ENCODE measurements around the gene CEP78. TPM values are rescaled to one million over a fixed set of nuclear protein-coding genes. Genes with fewer than 3 reads are reported as not detected.

Gene CEP78
- total RNA-seq, 2 donors from 2014 or later = 52.8 to 71.6 TPM

DNA sequence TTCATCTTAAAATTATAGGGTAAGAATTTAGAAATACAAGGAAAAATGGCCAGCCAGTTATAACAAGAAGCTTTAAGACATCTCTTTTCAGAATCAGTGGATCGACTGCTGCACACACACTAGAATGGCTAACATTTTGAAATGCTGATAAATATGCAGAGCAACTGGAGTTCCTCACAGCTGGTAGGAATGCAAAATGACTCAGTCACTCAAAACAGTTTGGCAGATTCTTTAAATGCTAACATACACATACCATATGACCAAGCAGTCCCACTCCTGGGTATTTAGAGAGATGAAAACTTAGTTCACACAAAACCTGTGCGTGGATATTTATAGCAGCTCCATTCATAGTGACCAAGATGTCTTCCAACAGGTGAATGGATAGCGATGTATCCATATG, 37.9 kb downstream of the CEP78 start:
- Histone ChIP-seq H3K4me1 (ENCODE audit: control insufficient read depth, insufficient read depth, low read length) (no peaks in the 10 kb centered on the region), H3K27ac (ENCODE audit: low read depth, low read length) (no peak overlapping the region), H3K4me3 (ENCODE audit: low read length) (no peak overlapping the region), H3K9ac (ENCODE audit: extremely low read depth, low read length, poor library complexity, severe bottlenecking) (no peak overlapping the region), H3K9me3 (ENCODE audit: control insufficient read depth, low read length) (no peaks in the 10 kb centered on the region), H3K36me3 (ENCODE audit: control insufficient read depth, insufficient read depth, low read length) (peaks cover 48% of the 10 kb centered on the region), H3K27me3 (ENCODE audit: control insufficient read depth, insufficient read depth, low read length, poor library complexity, severe bottlenecking) (peaks cover 28% of the 10 kb centered on the region)
- Mint-ChIP-seq H3K9me3 (no peaks in the 10 kb centered on the region), H3K27ac (no peak overlapping the region), H3K27me3 (ENCODE audit: insufficient read depth) (no peaks in the 10 kb centered on the region), H3K4me3 (no peak overlapping the region), H3K36me3 (ENCODE audit: low read depth) (peaks cover 26% of the 10 kb centered on the region), H3K4me1 (peaks cover 3% of the 10 kb centered on the region)
- DNase-seq = no peak
- TF ChIP-seq, protein P1, sequence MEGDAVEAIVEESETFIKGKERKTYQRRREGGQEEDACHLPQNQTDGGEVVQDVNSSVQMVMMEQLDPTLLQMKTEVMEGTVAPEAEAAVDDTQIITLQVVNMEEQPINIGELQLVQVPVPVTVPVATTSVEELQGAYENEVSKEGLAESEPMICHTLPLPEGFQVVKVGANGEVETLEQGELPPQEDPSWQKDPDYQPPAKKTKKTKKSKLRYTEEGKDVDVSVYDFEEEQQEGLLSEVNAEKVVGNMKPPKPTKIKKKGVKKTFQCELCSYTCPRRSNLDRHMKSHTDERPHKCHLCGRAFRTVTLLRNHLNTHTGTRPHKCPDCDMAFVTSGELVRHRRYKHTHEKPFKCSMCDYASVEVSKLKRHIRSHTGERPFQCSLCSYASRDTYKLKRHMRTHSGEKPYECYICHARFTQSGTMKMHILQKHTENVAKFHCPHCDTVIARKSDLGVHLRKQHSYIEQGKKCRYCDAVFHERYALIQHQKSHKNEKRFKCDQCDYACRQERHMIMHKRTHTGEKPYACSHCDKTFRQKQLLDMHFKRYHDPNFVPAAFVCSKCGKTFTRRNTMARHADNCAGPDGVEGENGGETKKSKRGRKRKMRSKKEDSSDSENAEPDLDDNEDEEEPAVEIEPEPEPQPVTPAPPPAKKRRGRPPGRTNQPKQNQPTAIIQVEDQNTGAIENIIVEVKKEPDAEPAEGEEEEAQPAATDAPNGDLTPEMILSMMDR (conservative IDR thresholded peaks at IDR 0.05) = no peak
- 92 to 95% methylated on average over 3 of the region's 3 CpGs for WGBS, 2 experiments (ENCODE audit: insufficient coverage in 1 of 2, insufficient read length in 1 of 2)

DNA sequence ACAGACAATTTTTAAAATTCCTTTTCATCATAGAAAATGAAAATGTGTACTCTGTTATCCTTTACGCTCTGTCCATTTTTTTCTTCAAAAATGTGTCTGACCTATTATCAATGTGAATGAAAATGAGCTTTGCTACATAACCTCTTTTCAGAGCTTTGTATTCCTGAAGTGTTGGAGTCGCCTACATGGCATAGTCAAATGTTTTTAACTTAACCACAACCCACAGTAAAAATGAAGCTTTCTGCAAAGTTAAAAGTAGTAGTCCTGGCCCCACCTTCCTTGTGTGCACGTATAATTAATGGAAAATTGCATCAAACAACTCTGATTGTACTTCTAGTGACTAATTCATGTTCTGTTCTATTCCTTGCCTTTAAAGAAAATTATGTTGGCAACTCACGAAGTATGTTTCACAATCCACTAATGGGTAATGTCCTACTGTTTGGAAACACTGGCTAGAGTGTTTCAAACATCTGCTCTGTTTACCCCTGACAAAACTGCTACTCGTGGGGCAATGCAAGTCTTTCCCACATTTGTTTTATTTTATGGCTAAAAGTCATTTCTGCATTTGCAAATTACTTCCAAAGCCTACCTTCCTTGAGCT, 42.4 kb downstream of the CEP78 start:
- peaks cover 66% of the 10 kb centered on the region for H3K27me3 ChIP-seq (ENCODE audit: control insufficient read depth, insufficient read depth, low read length, poor library complexity, severe bottlenecking)
- H3K36me3 Mint-ChIP-seq (ENCODE audit: low read depth) = peaks cover 3% of the 10 kb centered on the region
- H3K36me3 ChIP-seq (ENCODE audit: control insufficient read depth, insufficient read depth, low read length) = peaks cover 6% of the 10 kb centered on the region
- no peak overlapping the region for H3K9ac ChIP-seq (ENCODE audit: extremely low read depth, low read length, poor library complexity, severe bottlenecking)
- no peak overlapping the region for H3K27ac ChIP-seq (ENCODE audit: low read depth, low read length)
- H3K9me3 ChIP-seq (ENCODE audit: control insufficient read depth, low read length) = no peaks in the 10 kb centered on the region
- TF ChIP-seq, protein P1 (conservative IDR thresholded peaks at IDR 0.05) = no peak
- no peaks in the 10 kb centered on the region for H3K4me1 ChIP-seq (ENCODE audit: control insufficient read depth, insufficient read depth, low read length)
- H3K4me1 Mint-ChIP-seq = peaks cover 7% of the 10 kb centered on the region
- H3K9me3 Mint-ChIP-seq = no peaks in the 10 kb centered on the region
- 88 to 98% methylated on average over 5 of the region's 5 CpGs for WGBS, 2 experiments (ENCODE audit: insufficient coverage in 1 of 2, insufficient read length in 1 of 2)
- H3K27ac Mint-ChIP-seq = no peak overlapping the region
- no peak overlapping the region for H3K4me3 Mint-ChIP-seq
- DNase-seq = no peak
- H3K4me3 ChIP-seq (ENCODE audit: low read length) = no peak overlapping the region
- H3K27me3 Mint-ChIP-seq (ENCODE audit: insufficient read depth) = peaks cover 13% of the 10 kb centered on the region

DNA sequence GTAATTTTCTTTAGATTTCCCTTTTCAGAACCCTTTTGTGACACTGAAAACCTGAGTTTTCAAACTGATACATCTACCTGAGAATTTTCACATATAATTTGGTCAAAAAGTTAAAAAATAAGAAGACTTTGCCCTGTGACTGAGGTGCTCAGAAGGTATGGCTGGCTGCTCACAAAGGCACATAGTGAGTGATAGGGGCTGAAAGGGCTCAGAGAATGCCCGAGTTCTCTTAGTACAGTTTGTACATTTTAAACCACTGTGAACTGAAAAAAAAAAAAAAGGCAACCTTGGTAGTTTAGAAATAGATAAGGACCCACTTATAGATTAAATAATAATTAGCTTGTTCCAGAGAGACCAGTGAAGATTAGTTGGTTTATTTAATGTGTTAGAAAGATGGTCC, 42.9 kb downstream of the CEP78 start:
- H3K4me3 Mint-ChIP-seq = no peak overlapping the region
- H3K27me3 Mint-ChIP-seq (ENCODE audit: insufficient read depth) = peaks cover 15% of the 10 kb centered on the region
- Histone ChIP-seq H3K4me1 (ENCODE audit: control insufficient read depth, insufficient read depth, low read length) (no peaks in the 10 kb centered on the region), H3K27ac (ENCODE audit: low read depth, low read length) (no peak overlapping the region), H3K4me3 (ENCODE audit: low read length) (no peak overlapping the region), H3K27me3 (ENCODE audit: control insufficient read depth, insufficient read depth, low read length, poor library complexity, severe bottlenecking) (peaks cover 71% of the 10 kb centered on the region), H3K9me3 (ENCODE audit: control insufficient read depth, low read length) (no peaks in the 10 kb centered on the region), H3K36me3 (ENCODE audit: control insufficient read depth, insufficient read depth, low read length) (peaks cover 5% of the 10 kb centered on the region), H3K9ac (ENCODE audit: extremely low read depth, low read length, poor library complexity, severe bottlenecking) (no peak overlapping the region)
- TF ChIP-seq, protein P1 (conservative IDR thresholded peaks at IDR 0.05) = no peak
- no peak for DNase-seq
- no peaks in the 10 kb centered on the region for H3K9me3 Mint-ChIP-seq
- H3K36me3 Mint-ChIP-seq (ENCODE audit: low read depth) = no peaks in the 10 kb centered on the region
- H3K4me1 Mint-ChIP-seq = peaks cover 7% of the 10 kb centered on the region
- no peak overlapping the region for H3K27ac Mint-ChIP-seq
- 89% methylated on average over 1 of the region's 1 CpG; no CpG with 5 or more reads in 1 of the 2 experiments for WGBS, 2 experiments (ENCODE audit: insufficient coverage in 1 of 2, insufficient read length in 1 of 2)
